SK-N-SH (cell line): ENCODE results near the gene ORC5. TPM values are rescaled to one million over a fixed set of nuclear protein-coding genes. Genes with fewer than 3 reads are reported as not detected.

Experiments used
- CTCF ChIA-PET: fragments of 300-600, 350-600 bp; formaldehyde crosslinking; extraction: SDS; loops from one replicate; lab custom pipeline; 2021; lab: Yijun Ruan, JAX
- POLR2A ChIA-PET: fragments of 350-600 bp; sonication (Branson Sonifier 250); formaldehyde crosslinking; extraction: SDS; loops from one replicate; lab custom pipeline; 2020; ENCODE audit warnings: antibody characterized with exemption, inconsistent platforms; lab: Yijun Ruan, JAX
- DNase-seq: peaks from one replicate; pipeline ENCODE4 v3.0.0; 2012
- H2AFZ ChIP-seq: fragments of 200-600 bp; sonication (generic); 2 replicates; pipeline ENCODE4 v1.8.1; 2016; ENCODE audit warnings: antibody characterized with exemption, mild to moderate bottlenecking, low read depth
- H3F3A ChIP-seq: fragments of 200-600 bp; sonication (generic); replicated peaks from 2 replicates; pipeline ENCODE3; 2016; ENCODE audit warnings: antibody characterized with exemption, mild to moderate bottlenecking; ENCODE audit not compliant: insufficient read depth
- H3K27ac ChIP-seq, 2 experiments: fragments of 200-500 bp in 1 of 2; fragments of 200-600 bp in 1 of 2; sonication (Bioruptor generic) in 1 of 2; sonication (generic), shearing (Covaris generic) in 1 of 2; 2 replicates each; pipeline versions ENCODE4 v1.5.1 to v1.6.1; 2014 to 2016; ENCODE audit warnings: low read depth in 2 of 2, inconsistent platforms in 1 of 2, low read length in 1 of 2, mild to moderate bottlenecking in 1 of 2, mixed read lengths in 1 of 2
- H3K27me3 ChIP-seq: fragments of 200-600 bp; sonication (generic), shearing (Covaris generic); 2 replicates; pipeline ENCODE4 v1.6.1; 2016; ENCODE audit warnings: mixed run types; ENCODE audit not compliant: insufficient read depth
- H3K36me3 ChIP-seq, 2 experiments: fragments of 200-500 bp in 1 of 2; fragments of 200-600 bp in 1 of 2; sonication (Bioruptor generic) in 1 of 2; sonication (generic) in 1 of 2; replicated peaks in 1 of 2; 2 replicates each; pipeline versions ENCODE3 to v1.5.1; 2014 to 2016; ENCODE audit warnings: low read length in 1 of 2, mild to moderate bottlenecking in 1 of 2; ENCODE audit not compliant: insufficient read depth in 2 of 2, control insufficient read depth in 1 of 2
- H3K4me1 ChIP-seq, 2 experiments: fragments of 200-500 bp in 1 of 2; fragments of 200-600 bp in 1 of 2; sonication (Bioruptor generic) in 1 of 2; sonication (generic), shearing (Covaris generic) in 1 of 2; 2 replicates each; pipeline versions ENCODE4 v1.5.1 to v1.6.1; 2014 to 2016; ENCODE audit warnings: low read depth in 1 of 2, low read length in 1 of 2, mixed run types in 1 of 2; ENCODE audit not compliant: insufficient read depth in 2 of 2, control insufficient read depth in 1 of 2
- H3K4me2 ChIP-seq: fragments of 200-600 bp; sonication (generic), shearing (Covaris generic); 2 replicates; pipeline ENCODE4 v1.6.1; 2017; ENCODE audit warnings: mixed run types
- H3K4me3 ChIP-seq, 2 experiments: fragments of 200-500 bp in 1 of 2; fragments of 200-600 bp in 1 of 2; sonication (Bioruptor generic) in 1 of 2; sonication (generic), shearing (Covaris generic) in 1 of 2; 2 replicates each; pipeline versions ENCODE4 v1.5.1 to v1.8.1; 2014 to 2016; ENCODE audit warnings: low read depth in 2 of 2, inconsistent platforms in 1 of 2, low read length in 1 of 2, mild to moderate bottlenecking in 1 of 2, mixed read lengths in 1 of 2, moderate library complexity in 1 of 2
- H3K79me2 ChIP-seq: fragments of 200-600 bp; sonication (generic); 2 replicates; pipeline ENCODE4 v1.8.1; 2017; ENCODE audit warnings: mild to moderate bottlenecking; ENCODE audit not compliant: insufficient read depth
- H3K9ac ChIP-seq: fragments of 200-600 bp; sonication (generic); 2 replicates; pipeline ENCODE4 v1.6.1; 2017; ENCODE audit warnings: mixed run types
- H3K9me2 ChIP-seq: fragments of 200-600 bp; sonication (generic); 2 replicates; pipeline ENCODE4 v1.6.1; 2017; ENCODE audit warnings: mixed run types
- H3K9me3 ChIP-seq: fragments of 200-600 bp; sonication (generic); 2 replicates; pipeline ENCODE4 v1.6.1; 2017; ENCODE audit warnings: mixed run types, mild to moderate bottlenecking, moderate library complexity
- H4K20me1 ChIP-seq: fragments of 200-600 bp; sonication (generic); 2 replicates; pipeline ENCODE4 v1.6.1; 2017; ENCODE audit warnings: mild to moderate bottlenecking, mixed run types; ENCODE audit not compliant: insufficient read depth
- EP300 ChIP-seq, 2 experiments: IDR thresholded peaks; 2 replicates each; pipeline versions ENCODE4 v1.4.0 to v1.6.1; 2012; ENCODE audit warnings: borderline replicate concordance in 1 of 2, low read depth in 1 of 2, low read length in 1 of 2
- GABPA ChIP-seq: IDR thresholded peaks from 2 replicates; pipeline ENCODE4 v1.4.0; 2012; ENCODE audit warnings: low read depth, mild to moderate bottlenecking
- JUND ChIP-seq: IDR thresholded peaks from 2 replicates; pipeline ENCODE4 v1.4.0; 2012
- MAX ChIP-seq: IDR thresholded peaks from 2 replicates; pipeline ENCODE4 v1.4.0; 2012; ENCODE audit warnings: low read depth
- MEF2A ChIP-seq: IDR thresholded peaks from 2 replicates; pipeline ENCODE4 v1.4.0; 2012; ENCODE audit warnings: low read depth, borderline replicate concordance
- MXI1 ChIP-seq: IDR thresholded peaks from 2 replicates; pipeline ENCODE4 v1.6.1; 2012; ENCODE audit warnings: mild to moderate bottlenecking, low read depth, low read length, improper control_type of control experiment
- NFIC ChIP-seq: IDR thresholded peaks from 2 replicates; pipeline ENCODE4 v1.4.0; 2012; ENCODE audit warnings: borderline replicate concordance
- PBX3 ChIP-seq: IDR thresholded peaks from 2 replicates; pipeline ENCODE4; 2012
- POLR2AphosphoS5 ChIP-seq: IDR thresholded peaks from 2 replicates; pipeline ENCODE4 v1.6.1; 2012; ENCODE audit warnings: low read depth, low read length
- REST ChIP-seq: IDR thresholded peaks from 2 replicates; pipeline ENCODE4 v1.6.1; 2012; ENCODE audit warnings: mild to moderate bottlenecking, low read depth, low read length, moderate library complexity
- ZBTB33 ChIP-seq: IDR thresholded peaks from 2 replicates; pipeline ENCODE4 v1.4.0; 2012; ENCODE audit warnings: low read depth, borderline replicate concordance
- WGBS: methylation state at CpG from one replicate; pipeline ENCODE4 v1.1.6; 2017; ENCODE audit warnings: low lambda C conversion rate; 5-methylcytosine and 5-hydroxymethylcytosine counted together
- polyA plus RNA-seq, 3 experiments: library from polyadenylated mRNA; depleted of rRNA; stranded (reverse); fragments of >200 nt; gene quantifications; 2 replicates each; pipeline ENCODE4 v1.2.3, GENCODE V29; 2012

The ORC5 gene
- polyA plus RNA-seq, 1 of the 3 experiments (the other 2 are of a cell fraction): 4.7 TPM

GRCh38 chr7:104130726-104131125 is 77.1 kb downstream of the ORC5 start:
- POLR2A ChIA-PET: no interaction called here
- Histone ChIP-seq H3K4me3 (no peak overlapping the region), H3K27me3 (no peaks in the 10 kb centered on the region), H3K9ac (no peak overlapping the region), H3K9me2 (no peaks in the 10 kb centered on the region), H3K4me2 (no peak overlapping the region), H3K36me3 (peaks cover 40 to 61% of the 10 kb centered on the region in 2 experiments), H3K27ac (no peak overlapping the region), H3F3A (peaks cover 6% of the 10 kb centered on the region)
- TF ChIP-seq EP300 (IDR thresholded peaks at IDR 0.05; ENCODE audit: borderline replicate concordance in 1 of 2, low read depth in 1 of 2, low read length in 1 of 2) (no peak), PBX3 (no peak), POLR2AphosphoS5 (no peak), JUND (no peak), MXI1 (no peak), MAX (no peak), GABPA (no peak), ZBTB33 (no peak), REST (no peak), MEF2A (no peak), NFIC (no peak)
- TF ChIP-seq, all 33 proteins: peak for 0
- over 99% methylated on average over 4 of the region's 4 CpGs for WGBS
- Histone ChIP-seq H3K9me3 (no peaks in the 10 kb centered on the region), H3K79me2 (no peaks in the 10 kb centered on the region), H3K4me1 (peaks cover 0 to 15% of the 10 kb centered on the region in 2 experiments; a peak in 2 of 4 replicates), H2AFZ (no peak overlapping the region), H4K20me1 (no peaks in the 10 kb centered on the region)
- DNase-seq: no peak
- CTCF ChIA-PET: interaction anchor here (1.0 kb wide), 1 partner anchor 20 kb away, joined by 3 read pairs; no protein-coding TSS in a partner anchor
